Measurements from ENCODE around the gene USP34.

The USP34 gene

GRCh38 chr2:61221819-61222218, 249.1 kb downstream of the USP34 start:
- TF ChIP-seq MYC (IDR thresholded peaks at IDR 0.05; ENCODE audit: low read depth, low read length), result no peak
- no peak for TF ChIP-seq MAX (IDR thresholded peaks at IDR 0.05; ENCODE audit: low read depth, low read length)
- H3K4me3 ChIP-seq (ENCODE audit: low read depth, low read length), result no peak overlapping the region
- DNase-seq (ENCODE audit: low read depth), result no peak

- DNase-seq (ENCODE audit: low read depth), result no peak
These were observed 250.1 kb downstream of the USP34 start for GRCh38 chr2:61220768-61221167.

GRCh38 chr2:61218817-61219170, 252.1 kb downstream of the USP34 start:
- TF ChIP-seq MYC (IDR thresholded peaks at IDR 0.05; ENCODE audit: low read depth, low read length) (no peak), POLR2A (IDR thresholded peaks at IDR 0.05; ENCODE audit: extremely low read depth, insufficient read length) (no peak), MAX (IDR thresholded peaks at IDR 0.05; ENCODE audit: low read depth, low read length) (no peak), CTCF (IDR thresholded peaks at IDR 0.05; ENCODE audit: low read depth, low read length) (no peak)
- no peak overlapping the region for H3K4me3 ChIP-seq (ENCODE audit: low read depth, low read length)
- DNase-seq (ENCODE audit: low read depth), result no peak

More at GRCh38 chr2:61220768-61221167, 250.1 kb downstream of the USP34 start:
- H3K4me3 ChIP-seq (ENCODE audit: low read depth, low read length), result no peak overlapping the region
- TF ChIP-seq MAX (IDR thresholded peaks at IDR 0.05; ENCODE audit: low read depth, low read length) (no peak), POLR2A (IDR thresholded peaks at IDR 0.05; ENCODE audit: extremely low read depth, insufficient read length) (no peak), CTCF (IDR thresholded peaks at IDR 0.05; ENCODE audit: low read depth, low read length) (no peak), MYC (IDR thresholded peaks at IDR 0.05; ENCODE audit: low read depth, low read length) (no peak)

GRCh38 chr2:61218076-61218816, 252.6 kb downstream of the USP34 start:
- no peak for TF ChIP-seq POLR2A (IDR thresholded peaks at IDR 0.05; ENCODE audit: extremely low read depth, insufficient read length)
- no peak for TF ChIP-seq MYC (IDR thresholded peaks at IDR 0.05; ENCODE audit: low read depth, low read length)
- no peak for TF ChIP-seq MAX (IDR thresholded peaks at IDR 0.05; ENCODE audit: low read depth, low read length)
- TF ChIP-seq CTCF (IDR thresholded peaks at IDR 0.05; ENCODE audit: low read depth, low read length), result no peak
- no peak for DNase-seq (ENCODE audit: low read depth)
- no peak overlapping the region for H3K4me3 ChIP-seq (ENCODE audit: low read depth, low read length)

- no peak for DNase-seq (ENCODE audit: low read depth)
- TF ChIP-seq MAX (IDR thresholded peaks at IDR 0.05; ENCODE audit: low read depth, low read length) (no peak), MYC (IDR thresholded peaks at IDR 0.05; ENCODE audit: low read depth, low read length) (no peak), POLR2A (IDR thresholded peaks at IDR 0.05; ENCODE audit: extremely low read depth, insufficient read length) (no peak), CTCF (IDR thresholded peaks at IDR 0.05; ENCODE audit: low read depth, low read length) (no peak)
- no peak overlapping the region for H3K4me3 ChIP-seq (ENCODE audit: low read depth, low read length)
These were observed 256.7 kb downstream of the USP34 start for GRCh38 chr2:61214171-61214570.

- DNase-seq (ENCODE audit: low read depth), result peak; percentile 40
- TF ChIP-seq MYC (IDR thresholded peaks at IDR 0.05; ENCODE audit: low read depth, low read length) (no peak), CTCF (IDR thresholded peaks at IDR 0.05; ENCODE audit: low read depth, low read length) (no peak), POLR2A (IDR thresholded peaks at IDR 0.05; ENCODE audit: extremely low read depth, insufficient read length) (no peak), MAX (IDR thresholded peaks at IDR 0.05; ENCODE audit: low read depth, low read length) (no peak)
- no peak overlapping the region for H3K4me3 ChIP-seq (ENCODE audit: low read depth, low read length)
These were observed 260.4 kb downstream of the USP34 start for GRCh38 chr2:61210332-61210981.

All from NB4 (cell line).